HG02943 (cell line): ENCODE data around the gene TARBP1.
"Not testable (repeated sequence)": the region's sequence is repeated elsewhere in the genome, so short reads cannot be mapped to it uniquely, and the experiment has no call there.

Experiments
- ATAC-seq: cut with Tn5 transposase; IDR thresholded peaks from one replicate; pipeline ENCODE4 v1.9.1; 2021; ENCODE audit warnings: mild to moderate bottlenecking, low read depth, moderate library complexity; ENCODE audit not compliant: unreplicated experiment

The TARBP1 gene

GRCh38 chr1:234438579-234438978 is 40.4 kb downstream of the TARBP1 start:
- ATAC-seq: no peak

DNA sequence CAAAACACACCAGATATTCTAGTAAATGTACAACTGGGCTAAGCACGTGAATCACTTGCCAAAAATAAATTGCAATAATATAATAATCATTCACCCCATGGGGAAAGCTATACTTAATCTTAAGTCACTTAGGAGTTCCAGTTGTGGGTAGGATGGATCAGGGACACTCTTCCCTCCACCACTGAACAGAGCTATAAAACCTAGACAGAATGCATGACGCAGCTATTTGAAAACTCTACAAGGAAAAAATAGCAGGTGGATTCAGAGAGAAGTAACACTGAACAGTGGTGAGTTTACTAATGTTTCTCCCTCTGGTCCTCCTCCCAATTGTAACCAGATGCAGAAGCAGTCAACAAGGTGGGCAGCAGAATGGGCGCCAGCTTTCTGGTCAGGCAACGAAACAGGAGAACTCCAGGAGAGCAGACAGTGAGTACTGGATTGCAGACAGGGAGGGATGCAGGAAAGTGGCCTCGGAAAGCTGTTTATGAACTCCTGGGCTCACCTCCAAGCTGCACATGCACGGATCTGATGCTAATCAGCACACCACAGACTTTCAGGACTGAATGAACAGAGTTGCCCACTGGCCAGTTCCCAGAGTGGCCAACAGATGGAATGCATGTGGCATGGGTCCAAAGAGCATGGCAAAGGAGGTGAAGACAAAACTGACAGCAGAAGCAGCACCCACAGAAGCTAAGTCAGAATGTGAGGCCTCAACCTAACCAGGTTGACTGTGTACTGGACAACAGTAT is 41.4 kb downstream of the TARBP1 start:
- ATAC-seq: no peak

- ATAC-seq: no peak
Measured at GRCh38 chr1:234435620-234436019, 43.4 kb downstream of the TARBP1 start.

DNA sequence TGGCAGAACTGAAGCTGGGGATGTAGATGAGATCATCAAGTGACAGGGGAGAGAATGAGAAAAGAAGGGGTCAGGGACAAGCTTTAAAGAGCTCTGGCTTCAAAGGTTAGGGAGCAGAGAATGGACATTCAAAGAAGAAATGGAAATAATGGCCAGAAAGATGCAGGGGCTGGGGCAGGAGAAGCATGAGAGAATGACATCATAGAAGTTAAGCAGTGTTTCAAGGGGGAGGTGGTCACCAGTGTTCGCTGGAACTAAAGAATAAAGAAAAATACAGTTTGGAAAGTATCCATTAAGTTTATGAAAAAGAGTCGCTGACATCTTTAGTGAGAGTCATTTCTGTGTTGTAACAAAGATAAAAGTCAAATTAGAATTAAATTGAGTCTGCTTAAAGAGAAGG is 44.3 kb downstream of the TARBP1 start:
- no peak for ATAC-seq

DNA sequence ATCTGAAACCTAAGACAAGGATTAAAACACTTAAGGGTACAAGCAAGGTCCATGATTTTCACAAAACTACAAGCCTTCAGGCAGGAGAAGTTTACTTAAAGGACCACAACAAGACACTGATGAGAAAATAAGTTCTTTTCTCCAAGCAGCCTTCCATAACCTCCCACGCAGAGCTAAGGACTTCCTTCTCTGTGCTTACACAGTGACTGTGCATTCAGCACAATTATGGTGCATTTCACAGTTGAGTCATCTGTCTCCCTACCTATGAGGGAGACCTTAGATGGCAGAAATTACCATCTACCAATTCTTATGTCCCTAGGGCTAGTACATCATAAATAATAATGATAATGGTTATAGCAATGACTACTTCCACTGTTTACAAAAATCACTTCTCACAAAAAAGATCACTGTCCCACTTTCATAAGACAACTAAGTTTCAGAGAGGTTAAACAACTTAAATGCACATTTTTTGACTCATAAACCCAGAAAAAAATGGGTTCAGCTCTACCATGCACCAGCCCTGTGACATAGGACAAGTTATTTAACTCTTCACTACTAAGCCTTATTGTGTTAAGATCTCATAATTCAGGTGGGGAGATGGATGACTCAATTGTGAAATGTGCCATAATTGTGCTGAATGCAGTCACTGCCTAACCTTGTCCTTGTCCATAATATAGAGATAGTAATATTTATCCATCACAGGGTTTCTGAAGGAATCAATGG is 45.3 kb downstream of the TARBP1 start:
- no peak for ATAC-seq

- ATAC-seq: no peak
Measured at GRCh38 chr1:234431255-234431654, 47.7 kb downstream of the TARBP1 start.

GRCh38 chr1:234430691-234431090 is 48.3 kb downstream of the TARBP1 start:
- no peak for ATAC-seq

DNA sequence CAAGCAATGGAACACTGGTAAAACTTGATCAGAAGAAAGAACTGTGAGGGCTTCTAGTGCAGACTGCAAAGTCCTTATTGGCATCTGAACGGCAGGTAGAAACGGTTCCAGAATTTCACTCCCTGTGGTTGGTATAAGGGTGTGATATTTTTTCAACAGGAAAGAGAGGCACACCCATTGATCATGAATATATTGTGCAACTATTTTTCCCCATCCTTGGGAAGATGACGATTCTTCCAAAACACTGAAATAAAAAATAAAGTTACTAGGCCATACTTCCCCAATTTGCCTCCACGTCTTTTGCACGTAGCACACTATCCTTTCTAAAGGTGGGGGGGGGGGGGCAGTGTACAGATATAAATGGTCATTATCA is 49.6 kb downstream of the TARBP1 start:
- no peak for ATAC-seq

GRCh38 chr1:234427950-234428646 is 50.9 kb downstream of the TARBP1 start:
- no peak for ATAC-seq

GRCh38 chr1:234413990-234414389 is 65.0 kb downstream of the TARBP1 start:
- ATAC-seq: no peak

DNA sequence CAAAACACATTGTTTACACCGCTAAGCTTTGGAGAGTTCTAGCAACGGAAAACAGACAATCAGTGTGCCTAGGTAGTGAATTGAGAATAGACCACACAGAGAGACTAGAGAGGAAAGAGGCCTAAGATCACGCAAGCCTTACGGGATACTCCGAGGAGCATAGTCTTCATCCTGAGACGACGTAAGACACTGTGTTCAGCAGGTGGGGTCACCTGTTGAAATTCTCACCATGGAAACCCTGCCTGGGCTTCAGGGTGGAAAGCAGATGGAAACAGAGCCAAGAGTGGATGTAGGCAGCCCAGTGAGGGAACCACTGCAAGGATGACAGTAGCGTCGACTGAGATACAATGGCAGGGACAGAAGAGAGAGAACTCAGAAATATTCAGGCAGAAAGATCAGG is 65.5 kb downstream of the TARBP1 start:
- ATAC-seq: no peak

DNA sequence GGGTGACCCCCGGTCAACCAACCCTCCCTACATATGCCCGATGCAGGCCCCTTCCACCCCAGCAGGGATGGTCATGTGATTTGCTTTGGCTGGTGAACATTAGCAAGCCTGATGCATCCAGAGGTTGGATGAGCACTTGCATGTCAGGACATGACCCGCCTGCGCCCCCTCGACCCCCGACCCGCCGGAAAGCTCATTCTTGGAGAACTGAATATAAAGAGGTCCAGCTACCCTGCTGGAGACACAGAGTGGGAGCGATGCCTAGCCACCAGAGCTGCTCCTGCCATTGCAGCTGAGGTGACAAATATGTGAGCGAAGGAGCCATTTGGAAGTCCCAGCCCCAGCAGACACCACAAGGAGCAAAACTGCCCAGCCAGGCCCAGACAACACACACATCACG is 66.1 kb downstream of the TARBP1 start:
- ATAC-seq: no peak

DNA sequence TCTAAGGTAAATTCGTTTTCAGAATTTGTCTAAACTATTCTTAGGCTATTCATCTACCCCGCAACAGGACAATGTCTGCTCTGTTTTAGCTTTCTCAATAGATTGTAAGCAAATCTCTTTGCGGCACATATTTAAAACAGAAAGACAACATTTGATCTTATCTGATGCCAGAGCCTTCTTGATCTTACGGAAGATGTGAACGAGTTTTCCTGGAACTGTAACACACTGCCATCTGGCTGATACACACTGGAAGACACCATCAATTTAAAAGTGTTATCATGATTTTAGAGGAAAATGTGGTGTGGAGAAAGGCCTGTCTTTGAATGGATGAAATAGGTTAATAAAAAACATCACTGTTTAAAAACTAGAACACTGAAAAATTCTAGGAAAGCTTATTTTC is 69.7 kb downstream of the TARBP1 start:
- no peak for ATAC-seq

DNA sequence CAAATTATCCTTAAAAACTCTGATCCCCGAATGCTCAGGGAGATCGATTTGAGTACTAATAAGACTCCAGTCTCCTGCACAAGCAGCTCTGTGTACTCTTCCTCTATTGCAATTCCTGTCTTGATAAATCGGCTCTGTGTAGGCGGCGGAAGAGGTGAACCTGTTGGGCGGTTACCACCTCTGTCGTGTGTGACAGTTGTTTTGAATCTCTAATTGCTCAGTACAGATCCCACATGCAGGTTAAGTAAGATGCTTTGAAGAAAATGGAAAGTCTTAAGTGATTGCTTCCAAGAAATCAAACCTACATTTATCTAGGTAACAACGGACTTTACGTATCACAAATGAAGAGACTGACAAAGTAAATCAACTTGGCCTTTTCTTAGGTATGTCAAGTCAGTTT is 70.2 kb downstream of the TARBP1 start:
- ATAC-seq: no peak

DNA sequence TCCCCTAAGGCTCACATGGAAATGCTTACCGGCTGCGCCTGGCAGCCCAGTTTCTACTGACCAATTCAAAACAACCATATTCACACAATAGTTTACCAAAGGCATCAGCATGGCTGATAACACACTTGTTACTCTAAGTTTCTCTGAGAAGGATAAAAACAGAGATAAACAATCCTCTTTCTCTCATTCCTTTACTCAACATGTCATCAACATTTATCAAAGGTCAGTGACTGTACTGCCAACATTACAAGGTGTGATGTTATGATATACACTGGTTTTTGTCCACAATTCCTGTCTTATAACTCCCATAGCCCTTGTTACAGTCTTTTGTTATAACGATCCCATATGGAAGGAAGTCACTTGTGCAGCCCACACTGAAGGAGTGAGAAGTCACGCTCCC is 72.1 kb downstream of the TARBP1 start:
- no peak for ATAC-seq

GRCh38 chr1:234405676-234406075 is 73.3 kb downstream of the TARBP1 start:
- no peak for ATAC-seq

GRCh38 chr1:234402939-234403338 is 76.0 kb downstream of the TARBP1 start:
- ATAC-seq: no peak

- no peak for ATAC-seq
Measured at GRCh38 chr1:234401658-234402057, 77.3 kb downstream of the TARBP1 start.

DNA sequence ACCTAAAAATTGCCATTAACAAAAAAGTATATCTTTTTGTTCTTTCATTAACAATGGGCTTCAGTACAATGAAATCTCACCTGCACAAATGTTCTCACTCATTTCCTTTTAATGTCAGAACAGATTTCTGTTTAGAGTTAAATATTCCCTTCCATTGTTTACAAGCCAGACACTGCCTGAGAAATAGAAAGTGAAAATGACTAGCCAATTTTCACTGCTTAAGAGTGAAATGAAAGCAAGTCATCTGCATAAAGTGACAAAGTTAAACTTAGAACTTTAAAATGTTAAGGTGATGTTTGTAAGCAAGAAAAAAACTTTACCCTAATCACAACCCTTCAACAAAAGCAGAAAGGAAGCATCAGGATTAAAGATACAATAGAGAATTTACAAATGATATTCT is 78.2 kb downstream of the TARBP1 start:
- no peak for ATAC-seq

- ATAC-seq: not testable (repeated sequence)
Measured at GRCh38 chr1:234399515-234399914, 79.5 kb downstream of the TARBP1 start.

DNA sequence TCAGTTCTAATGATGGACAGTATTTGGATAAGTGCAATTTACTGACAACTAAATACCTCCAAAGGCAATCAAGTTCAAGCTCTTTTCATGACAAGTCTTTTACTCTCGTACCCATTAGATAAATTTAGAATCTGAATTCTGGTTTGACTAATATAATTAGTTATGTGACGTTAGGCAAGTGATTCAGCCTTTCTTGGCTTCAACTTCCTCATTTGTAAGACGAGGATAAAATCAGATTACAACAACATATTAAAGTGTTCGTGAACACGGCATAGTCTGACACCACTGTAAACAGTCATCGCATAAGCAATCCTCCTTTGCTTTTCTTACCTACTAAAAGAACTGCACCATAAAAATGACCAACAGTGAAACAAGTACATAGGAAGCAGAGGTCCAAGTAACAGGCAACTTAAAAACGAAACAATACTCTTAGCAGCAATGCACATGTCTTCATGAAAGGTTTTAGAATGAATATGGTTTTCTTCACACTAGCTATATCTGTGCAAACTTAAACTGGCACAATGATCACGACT is 80.1 kb downstream of the TARBP1 start:
- ATAC-seq: no peak
